DOHH2 (cell line): ENCODE results near the gene ZNF385C.
A peak's percentile ranks its signal among the peaks of the same experiment; 100 is the strongest.

Source experiments
- H3F3A ChIP-seq: fragments of 200-600 bp; sonication (generic), shearing (Covaris generic); 2 replicates; pipeline ENCODE4 v1.6.0; 2016; ENCODE audit warnings: antibody characterized with exemption, mild to moderate bottlenecking; ENCODE audit not compliant: control insufficient read depth, insufficient read depth
- H3K27ac ChIP-seq: fragments of 200-600 bp; sonication (generic); 2 replicates; pipeline ENCODE4 v1.5.1; 2014; ENCODE audit warnings: low read depth, mild to moderate bottlenecking, low read length, moderate library complexity
- H3K27me3 ChIP-seq: fragments of 200-600 bp; sonication (generic); 2 replicates; pipeline ENCODE4 v1.6.1; 2014; ENCODE audit warnings: mild to moderate bottlenecking, low read length, mixed read lengths; ENCODE audit not compliant: control insufficient read depth
- H3K36me3 ChIP-seq: fragments of 200-600 bp; sonication (generic); 2 replicates; pipeline ENCODE4 v1.6.1; 2014; ENCODE audit warnings: mild to moderate bottlenecking, low read length, moderate library complexity, mixed read lengths; ENCODE audit not compliant: control insufficient read depth
- H3K4me1 ChIP-seq: fragments of 200-600 bp; sonication (generic); 2 replicates; pipeline ENCODE4 v1.6.1; 2014; ENCODE audit warnings: mild to moderate bottlenecking, low read length, mixed read lengths; ENCODE audit not compliant: control insufficient read depth
- H3K4me2 ChIP-seq: fragments of 200-600 bp; sonication (generic); 2 replicates; pipeline ENCODE4 v1.6.0; 2014; ENCODE audit warnings: mild to moderate bottlenecking, low read length, moderate library complexity
- H3K4me3 ChIP-seq: fragments of 200-600 bp; sonication (generic); 2 replicates; pipeline ENCODE4 v1.5.1; 2014; ENCODE audit warnings: mild to moderate bottlenecking, low read length, mixed read lengths
- H3K79me2 ChIP-seq: fragments of 200-600 bp; sonication (generic); 2 replicates; pipeline ENCODE4 v1.6.1; 2014; ENCODE audit warnings: mild to moderate bottlenecking, low read length, mixed read lengths; ENCODE audit not compliant: control insufficient read depth
- H3K9me2 ChIP-seq: fragments of 200-600 bp; sonication (generic); replicated peaks from 2 replicates; pipeline ENCODE4 v1.6.1; 2014; ENCODE audit warnings: mild to moderate bottlenecking, low read length, mixed read lengths; ENCODE audit not compliant: control insufficient read depth
- H3K9me3 ChIP-seq: fragments of 200-600 bp; sonication (generic); 2 replicates; pipeline ENCODE4 v1.6.1; 2014; ENCODE audit warnings: antibody characterized with exemption, low read length, mixed read lengths; ENCODE audit not compliant: control insufficient read depth, insufficient read depth
- H4K20me1 ChIP-seq: fragments of 200-600 bp; sonication (generic); 2 replicates; pipeline ENCODE4 v1.6.0; 2014; ENCODE audit warnings: low read depth, mild to moderate bottlenecking, antibody characterized with exemption, low read length, moderate library complexity; ENCODE audit not compliant: control insufficient read depth, insufficient read depth
- EZH2phosphoT487 ChIP-seq: fragments of 200-600 bp; sonication (generic); IDR thresholded peaks from 2 replicates; pipeline ENCODE4 v1.6.1; 2017; ENCODE audit warnings: borderline replicate concordance, mild to moderate bottlenecking, antibody characterized with exemption, low read length, moderate library complexity, mixed read lengths
- TF ChIP-seq, protein P1 (sequence below): fragments of 200-600 bp; sonication (generic); IDR thresholded peaks from one replicate; pipeline ENCODE4 v1.5.1; 2014; ENCODE audit warnings: antibody characterized with exemption, mild to moderate bottlenecking, low read depth, low read length; ENCODE audit not compliant: poor library complexity, severe bottlenecking

ZNF385C gene

DNA sequence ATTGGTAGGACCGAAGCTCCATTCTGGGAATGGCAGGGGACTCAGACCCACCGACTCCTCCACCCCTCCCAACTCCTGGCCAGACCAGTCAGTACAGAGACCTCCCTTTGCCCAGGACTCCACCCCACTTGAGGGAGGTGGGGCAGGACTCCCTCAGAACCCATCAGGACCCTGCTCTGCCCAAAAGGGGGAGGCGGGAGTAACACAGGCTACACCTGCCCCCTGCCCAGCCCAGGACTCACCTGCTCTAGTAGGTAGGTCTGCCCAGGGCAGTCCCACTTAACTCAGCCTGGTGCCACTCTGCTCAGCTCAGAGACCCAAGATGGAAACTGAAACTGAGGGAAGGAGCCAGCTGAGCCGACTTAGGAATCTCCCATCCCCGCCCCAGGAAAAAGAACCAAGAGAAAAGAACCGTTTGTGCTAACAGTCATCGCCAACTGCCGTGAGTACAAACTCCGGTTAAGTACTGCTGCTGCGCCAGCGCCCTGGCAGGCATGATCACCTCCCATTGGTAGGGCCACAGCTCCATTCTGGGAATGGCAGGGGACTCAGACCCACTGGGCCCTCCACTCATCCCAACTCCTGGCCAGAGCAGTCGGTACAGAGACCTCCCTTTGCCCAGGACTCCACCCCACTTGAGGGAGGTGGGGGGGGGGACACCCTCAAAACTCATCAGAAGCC is 13.7 kb upstream of the ZNF385C start:
- no peaks in the 10 kb centered on the region for H3K9me3 ChIP-seq
- H3K4me2 ChIP-seq: peak overlapping the region; percentile 93
- peaks cover 5% of the 10 kb centered on the region; the same call in 1 of the 2 replicates for H3F3A ChIP-seq
- H3K36me3 ChIP-seq: peaks cover 35% of the 10 kb centered on the region
- peak overlapping the region; percentile 34; the same call in 1 of the 2 replicates for H3K27ac ChIP-seq
- H3K9me2 ChIP-seq: no peaks in the 10 kb centered on the region
- H3K4me3 ChIP-seq: peak overlapping the region; percentile 69
- H3K79me2 ChIP-seq: no peaks in the 10 kb centered on the region
- H3K4me1 ChIP-seq: peaks cover 49% of the 10 kb centered on the region
- no peak for TF ChIP-seq EZH2phosphoT487
- TF ChIP-seq, protein P1, sequence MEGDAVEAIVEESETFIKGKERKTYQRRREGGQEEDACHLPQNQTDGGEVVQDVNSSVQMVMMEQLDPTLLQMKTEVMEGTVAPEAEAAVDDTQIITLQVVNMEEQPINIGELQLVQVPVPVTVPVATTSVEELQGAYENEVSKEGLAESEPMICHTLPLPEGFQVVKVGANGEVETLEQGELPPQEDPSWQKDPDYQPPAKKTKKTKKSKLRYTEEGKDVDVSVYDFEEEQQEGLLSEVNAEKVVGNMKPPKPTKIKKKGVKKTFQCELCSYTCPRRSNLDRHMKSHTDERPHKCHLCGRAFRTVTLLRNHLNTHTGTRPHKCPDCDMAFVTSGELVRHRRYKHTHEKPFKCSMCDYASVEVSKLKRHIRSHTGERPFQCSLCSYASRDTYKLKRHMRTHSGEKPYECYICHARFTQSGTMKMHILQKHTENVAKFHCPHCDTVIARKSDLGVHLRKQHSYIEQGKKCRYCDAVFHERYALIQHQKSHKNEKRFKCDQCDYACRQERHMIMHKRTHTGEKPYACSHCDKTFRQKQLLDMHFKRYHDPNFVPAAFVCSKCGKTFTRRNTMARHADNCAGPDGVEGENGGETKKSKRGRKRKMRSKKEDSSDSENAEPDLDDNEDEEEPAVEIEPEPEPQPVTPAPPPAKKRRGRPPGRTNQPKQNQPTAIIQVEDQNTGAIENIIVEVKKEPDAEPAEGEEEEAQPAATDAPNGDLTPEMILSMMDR: no peak
- no peaks in the 10 kb centered on the region for H3K27me3 ChIP-seq
- H4K20me1 ChIP-seq: no peaks in the 10 kb centered on the region

DNA sequence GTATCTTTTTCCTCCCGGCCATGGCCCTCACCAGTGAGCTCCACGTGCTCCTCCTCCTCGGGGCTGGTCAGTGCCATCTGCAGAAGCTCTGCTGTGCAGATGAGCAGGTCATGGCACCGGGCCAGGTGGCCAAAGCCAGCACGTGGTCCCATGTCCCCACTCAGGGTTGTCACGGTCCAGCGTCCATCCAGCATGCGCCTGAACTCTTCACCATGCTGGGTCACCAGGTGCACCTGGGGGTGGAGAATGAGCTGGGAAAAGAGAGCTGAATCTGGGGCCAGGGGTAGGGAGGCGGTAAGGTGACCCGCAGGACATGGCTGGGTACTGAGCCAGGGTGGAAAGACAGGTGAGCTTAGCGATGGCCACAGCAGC is 13.0 kb upstream of the ZNF385C start:
- H3K4me3 ChIP-seq: no peak overlapping the region
- TF ChIP-seq, protein P1: no peak
- no peak for TF ChIP-seq EZH2phosphoT487

DNA sequence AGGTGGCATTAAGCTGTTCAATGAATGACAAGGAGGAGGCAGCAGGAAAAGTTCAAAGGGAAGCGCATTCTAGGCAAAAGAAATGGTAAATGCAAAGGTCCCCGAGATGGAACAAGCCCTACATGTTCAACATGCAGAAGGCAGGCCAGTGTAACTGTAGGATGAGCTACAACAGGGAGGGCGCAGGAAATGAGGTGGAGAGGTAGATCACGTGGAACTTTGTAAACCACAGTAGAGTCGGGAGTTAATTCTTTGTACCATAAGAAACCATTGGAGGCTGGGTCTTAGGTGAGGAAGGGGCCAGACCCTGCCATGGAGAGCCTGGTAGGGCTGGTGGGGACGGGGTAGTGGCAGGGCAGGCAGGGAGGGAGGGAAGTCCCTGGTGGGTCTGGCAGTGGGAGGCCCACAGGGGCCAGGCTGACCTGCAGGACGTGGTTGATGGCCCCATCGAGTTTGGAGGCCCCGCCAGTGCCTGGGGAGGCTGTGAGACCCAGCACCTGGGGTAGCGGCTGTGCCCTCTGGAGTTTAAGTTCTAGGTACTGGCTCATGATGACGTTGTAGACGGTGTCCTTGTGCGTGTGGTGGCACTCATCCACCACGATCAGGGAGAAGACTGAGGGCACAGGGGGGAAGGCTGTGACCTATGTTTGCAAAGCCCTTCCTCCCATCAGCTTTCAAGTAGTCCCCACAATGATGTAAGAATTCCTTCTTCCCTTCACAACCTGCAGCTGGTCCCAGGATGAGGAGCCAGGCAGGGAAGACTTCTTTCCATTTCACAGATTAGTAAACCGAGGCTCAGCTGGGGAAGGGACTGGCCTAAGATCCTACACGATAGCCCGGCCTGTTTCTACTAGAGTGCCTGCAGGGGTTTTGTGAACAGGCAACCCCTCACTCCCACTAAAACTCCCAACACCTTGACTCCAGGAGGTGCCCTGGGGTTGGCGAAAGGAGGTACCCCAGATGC is 12.3 kb upstream of the ZNF385C start:
- TF ChIP-seq EZH2phosphoT487: no peak
- TF ChIP-seq, protein P1: no peak
- no peak overlapping the region for H3K4me2 ChIP-seq
- no peaks in the 10 kb centered on the region for H3K79me2 ChIP-seq
- H3K4me3 ChIP-seq: no peak overlapping the region
- H4K20me1 ChIP-seq: no peaks in the 10 kb centered on the region
- H3K9me2 ChIP-seq: no peaks in the 10 kb centered on the region
- H3K4me1 ChIP-seq: peaks cover 37% of the 10 kb centered on the region
- peaks cover 5% of the 10 kb centered on the region; the same call in 1 of the 2 replicates for H3F3A ChIP-seq
- no peak overlapping the region for H3K27ac ChIP-seq
- H3K27me3 ChIP-seq: no peaks in the 10 kb centered on the region
- H3K9me3 ChIP-seq: no peaks in the 10 kb centered on the region
- peaks cover 24% of the 10 kb centered on the region for H3K36me3 ChIP-seq

More for the DNA sequence above, 13.0 kb upstream of the ZNF385C start:
- Histone ChIP-seq H3K9me2 (no peaks in the 10 kb centered on the region), H3K79me2 (no peaks in the 10 kb centered on the region), H3K27me3 (no peaks in the 10 kb centered on the region), H3K4me2 (no peak overlapping the region), H3K9me3 (no peaks in the 10 kb centered on the region), H3K4me1 (peaks cover 44% of the 10 kb centered on the region), H3K27ac (no peak overlapping the region), H3F3A (peaks cover 5% of the 10 kb centered on the region; the same call in 1 of the 2 replicates), H4K20me1 (no peaks in the 10 kb centered on the region), H3K36me3 (peaks cover 30% of the 10 kb centered on the region)
